ENCODE data around the gene KAZN. TPM values are rescaled to one million over a fixed set of nuclear protein-coding genes. Genes with fewer than 3 reads are reported as not detected.

The KAZN gene
- total and polyA plus RNA-seq, 2 experiments from 2014 or later, result 7.9 to 15.6 TPM

- WGBS (ENCODE audit: low lambda C conversion rate, missing lambda C conversion rate), result 94% methylated on average over 6 of the region's 6 CpGs
- Histone ChIP-seq H3K4me1 (ENCODE audit: insufficient read depth) (no peaks in the 10 kb centered on the region), H3K27ac (no peak overlapping the region), H3K9me2 (replicated peaks; ENCODE audit: insufficient read depth) (no peaks in the 10 kb centered on the region), H3K27me3 (no peaks in the 10 kb centered on the region), H4K20me1 (ENCODE audit: insufficient read depth, poor library complexity, severe bottlenecking) (no peaks in the 10 kb centered on the region), H3K4me2 (no peak overlapping the region), H3K36me3 (replicated peaks; ENCODE audit: insufficient read depth, low read depth) (no peaks in the 10 kb centered on the region), H3K79me2 (no peaks in the 10 kb centered on the region), H2AFZ (no peak overlapping the region), H3K9me3 (ENCODE audit: low read depth) (no peaks in the 10 kb centered on the region), H3K4me3 (no peak overlapping the region)
- TF ChIP-seq CTCF (IDR thresholded peaks at IDR 0.05; ENCODE audit: poor library complexity), result no peak
- TF ChIP-seq EZH2 (IDR thresholded peaks at IDR 0.05; ENCODE audit: borderline replicate concordance), result no peak
- no peak for DNase-seq (ENCODE audit: low spot score)
Observed at GRCh38 chr1:15075175-15075574, 476.7 kb downstream of the KAZN start.

- no peak overlapping the region for H2AFZ ChIP-seq
- no peaks in the 10 kb centered on the region for H4K20me1 ChIP-seq (ENCODE audit: insufficient read depth, poor library complexity, severe bottlenecking)
- no peak overlapping the region for H3K4me2 ChIP-seq
- H3K79me2 ChIP-seq, result no peaks in the 10 kb centered on the region
- no peak overlapping the region for H3K4me3 ChIP-seq
- 78% methylated on average over 2 of the region's 2 CpGs for WGBS (ENCODE audit: low lambda C conversion rate, missing lambda C conversion rate)
- TF ChIP-seq EZH2 (IDR thresholded peaks at IDR 0.05; ENCODE audit: borderline replicate concordance), result no peak
- TF ChIP-seq EZH2phosphoT487 (IDR thresholded peaks at IDR 0.05; ENCODE audit: low read depth, severe bottlenecking, unreplicated experiment), result no peak
- no peak for TF ChIP-seq CTCF (IDR thresholded peaks at IDR 0.05; ENCODE audit: poor library complexity)
- no peaks in the 10 kb centered on the region for H3K27me3 ChIP-seq
- H3K36me3 ChIP-seq (replicated peaks; ENCODE audit: insufficient read depth, low read depth), result no peaks in the 10 kb centered on the region
- no peaks in the 10 kb centered on the region for H3K9me3 ChIP-seq (ENCODE audit: low read depth)
- no peaks in the 10 kb centered on the region for H3K9me2 ChIP-seq (replicated peaks; ENCODE audit: insufficient read depth)
- H3K27ac ChIP-seq, result no peak overlapping the region
- no peaks in the 10 kb centered on the region for H3K4me1 ChIP-seq (ENCODE audit: insufficient read depth)
- no peak for DNase-seq (ENCODE audit: low spot score)
Observed at GRCh38 chr1:15075817-15076216, 477.3 kb downstream of the KAZN start.

GRCh38 chr1:15076807-15077206 is 478.3 kb downstream of the KAZN start:
- Histone ChIP-seq H3K4me2 (no peak overlapping the region), H2AFZ (no peak overlapping the region), H3K36me3 (replicated peaks; ENCODE audit: insufficient read depth, low read depth) (no peaks in the 10 kb centered on the region), H4K20me1 (ENCODE audit: insufficient read depth, poor library complexity, severe bottlenecking) (no peaks in the 10 kb centered on the region), H3K27ac (no peak overlapping the region), H3K9me3 (ENCODE audit: low read depth) (no peaks in the 10 kb centered on the region), H3K4me1 (ENCODE audit: insufficient read depth) (no peaks in the 10 kb centered on the region), H3K27me3 (no peaks in the 10 kb centered on the region), H3K9me2 (replicated peaks; ENCODE audit: insufficient read depth) (no peaks in the 10 kb centered on the region), H3K79me2 (no peaks in the 10 kb centered on the region), H3K4me3 (no peak overlapping the region)
- no peak for TF ChIP-seq EZH2phosphoT487 (IDR thresholded peaks at IDR 0.05; ENCODE audit: low read depth, severe bottlenecking, unreplicated experiment)
- TF ChIP-seq CTCF (IDR thresholded peaks at IDR 0.05; ENCODE audit: poor library complexity), result no peak
- no peak for TF ChIP-seq EZH2 (IDR thresholded peaks at IDR 0.05; ENCODE audit: borderline replicate concordance)
- no peak for DNase-seq (ENCODE audit: low spot score)
- 92% methylated on average over 9 of the region's 9 CpGs for WGBS (ENCODE audit: low lambda C conversion rate, missing lambda C conversion rate)

- H3K4me1 ChIP-seq (ENCODE audit: insufficient read depth), result no peaks in the 10 kb centered on the region
- WGBS (ENCODE audit: low lambda C conversion rate, missing lambda C conversion rate), result 91% methylated on average over 10 of the region's 10 CpGs
- no peak overlapping the region for H3K27ac ChIP-seq
- H3K79me2 ChIP-seq, result no peaks in the 10 kb centered on the region
- H3K9me3 ChIP-seq (ENCODE audit: low read depth), result no peaks in the 10 kb centered on the region
- no peak overlapping the region for H3K4me2 ChIP-seq
- no peak overlapping the region for H3K4me3 ChIP-seq
- H3K9me2 ChIP-seq (replicated peaks; ENCODE audit: insufficient read depth), result no peaks in the 10 kb centered on the region
- H2AFZ ChIP-seq, result no peak overlapping the region
- no peaks in the 10 kb centered on the region for H4K20me1 ChIP-seq (ENCODE audit: insufficient read depth, poor library complexity, severe bottlenecking)
- TF ChIP-seq EZH2phosphoT487 (IDR thresholded peaks at IDR 0.05; ENCODE audit: low read depth, severe bottlenecking, unreplicated experiment) (no peak), EZH2 (IDR thresholded peaks at IDR 0.05; ENCODE audit: borderline replicate concordance) (no peak), CTCF (IDR thresholded peaks at IDR 0.05; ENCODE audit: poor library complexity) (no peak)
- H3K27me3 ChIP-seq, result no peaks in the 10 kb centered on the region
- no peak for DNase-seq (ENCODE audit: low spot score)
- H3K36me3 ChIP-seq (replicated peaks; ENCODE audit: insufficient read depth, low read depth), result no peaks in the 10 kb centered on the region
Observed at GRCh38 chr1:15077384-15077783, 478.9 kb downstream of the KAZN start.
